Middle frontal gyrus (tissue), 1 donor: ENCODE measurements around the gene KLHL13.
"Not testable (repeated sequence)": the region's sequence is repeated elsewhere in the genome, so short reads cannot be mapped to it uniquely, and the experiment has no call there.

Source experiments
- DNase-seq: peaks from one replicate; pipeline ENCODE4 v3.0.0-alpha.2; 2015; ENCODE audit warnings: low spot score; ENCODE audit errors: extremely low spot score

The KLHL13 gene

DNA sequence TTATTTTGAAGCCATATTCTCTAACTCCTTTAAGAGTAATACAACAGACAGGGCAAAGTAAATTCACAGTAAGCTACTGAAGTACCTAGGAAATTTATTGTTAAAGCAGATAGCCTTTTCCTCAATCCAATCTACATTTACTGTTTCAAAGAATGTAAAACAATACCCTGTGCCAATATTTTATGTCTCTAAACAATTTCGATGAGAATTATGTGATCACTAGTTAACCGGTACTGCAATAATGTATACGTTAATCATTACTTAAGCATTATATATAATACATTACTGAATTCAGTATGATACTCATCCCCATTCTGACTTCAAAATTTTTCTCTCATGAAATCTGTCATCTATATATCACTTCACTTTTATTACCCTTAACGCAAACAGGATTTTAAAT lies 28.5 kb downstream of the KLHL13 start:
- no peak for DNase-seq

DNA sequence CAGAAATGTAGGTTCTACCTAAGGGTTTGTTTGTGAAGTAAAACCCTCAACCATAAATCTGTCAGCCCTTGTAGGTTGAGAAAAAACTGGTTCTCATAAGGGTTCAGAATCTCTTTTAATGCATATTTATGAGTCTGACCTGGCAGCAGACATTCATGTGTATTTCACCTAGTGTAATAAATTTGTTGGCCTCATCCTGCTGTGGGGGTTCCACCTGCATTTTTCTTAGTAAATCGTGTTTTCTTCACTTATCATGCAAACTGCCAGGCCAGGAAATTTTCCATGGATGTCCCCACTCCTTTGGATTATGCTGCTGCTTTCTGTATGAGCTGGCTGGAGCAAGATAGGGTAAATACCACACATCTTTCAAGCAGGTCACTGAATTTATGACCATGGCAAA lies 42.4 kb downstream of the KLHL13 start:
- DNase-seq: no peak

DNA sequence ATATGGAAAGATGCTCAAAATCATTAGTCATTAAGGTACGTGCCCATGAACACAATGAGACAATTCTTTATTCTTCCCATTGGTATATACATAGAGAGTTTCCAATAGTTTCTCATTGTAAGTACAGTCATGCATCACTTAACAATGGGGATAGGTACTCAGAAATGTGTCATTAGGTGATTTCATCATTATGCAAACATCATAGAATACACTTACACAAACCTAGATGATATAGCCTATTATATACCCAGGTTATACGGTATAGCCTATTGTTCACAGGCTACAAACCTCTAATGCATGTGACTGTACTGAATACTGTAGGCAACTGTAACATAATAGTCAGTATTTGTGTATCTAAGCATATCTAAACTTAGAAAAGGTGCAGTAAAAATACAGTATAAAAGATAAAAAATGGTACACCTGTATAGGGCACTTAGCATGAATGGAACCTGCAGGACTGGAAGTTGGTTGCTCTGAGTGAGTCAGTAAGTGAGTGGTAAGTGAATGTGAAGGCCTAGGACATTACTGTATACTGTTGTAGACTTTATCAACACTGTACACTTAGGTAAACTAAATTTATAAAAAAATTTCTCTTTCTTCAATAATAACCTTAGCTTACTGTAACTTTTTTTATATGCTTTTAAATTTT lies 49.6 kb downstream of the KLHL13 start:
- no peak for DNase-seq

GRCh38 chrX:118062817-118063615 lies 53.6 kb downstream of the KLHL13 start:
- no peak for DNase-seq

GRCh38 chrX:118062048-118062789 lies 54.4 kb downstream of the KLHL13 start:
- no peak for DNase-seq

- DNase-seq: no peak
Measured at GRCh38 chrX:118058924-118059323, 57.7 kb downstream of the KLHL13 start.

- DNase-seq: no peak
Measured at GRCh38 chrX:118056870-118057269, 59.7 kb downstream of the KLHL13 start.

DNA sequence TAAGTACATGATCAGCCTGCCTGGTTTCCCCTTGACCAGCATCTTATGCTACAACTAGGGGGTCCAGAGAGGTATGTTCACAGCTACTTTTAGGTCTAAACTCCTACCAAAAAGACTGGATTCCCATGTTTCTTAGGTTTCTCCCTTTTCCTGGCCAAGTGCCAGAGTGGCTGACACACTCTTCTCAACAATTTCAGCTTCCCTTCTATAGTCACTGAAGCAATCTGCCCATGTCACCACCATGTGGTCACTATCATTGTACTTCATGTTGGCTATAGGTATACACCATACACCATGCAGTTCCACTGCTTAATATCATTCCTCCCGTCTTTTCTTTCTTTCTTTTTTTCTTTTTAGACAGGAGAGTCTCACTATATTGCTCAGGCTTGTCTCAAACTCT lies 66.9 kb downstream of the KLHL13 start:
- DNase-seq: no peak

- DNase-seq: no peak
Measured at GRCh38 chrX:118047446-118048186, 69.0 kb downstream of the KLHL13 start.

DNA sequence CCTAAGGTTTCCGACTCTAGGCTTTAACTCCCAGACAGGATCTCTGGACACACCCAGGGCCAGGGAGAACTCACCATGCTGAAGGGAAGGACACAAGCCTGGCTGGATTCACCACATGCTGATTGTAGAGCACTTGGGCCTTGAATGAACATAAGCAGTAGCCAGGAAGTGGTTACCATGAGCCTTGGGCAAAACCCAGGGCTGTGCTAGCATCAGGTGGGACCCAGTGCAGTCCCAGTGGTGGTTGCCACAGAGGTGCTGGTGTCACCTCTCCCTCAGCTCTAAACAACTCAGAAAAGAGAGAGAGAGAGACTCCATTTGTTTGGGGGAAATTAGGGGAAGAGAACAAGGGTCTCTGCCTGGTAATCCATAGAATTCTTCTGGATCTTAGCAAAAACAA lies 77.0 kb downstream of the KLHL13 start:
- no peak for DNase-seq

GRCh38 chrX:118038614-118039365 lies 77.8 kb downstream of the KLHL13 start:
- no peak for DNase-seq

GRCh38 chrX:118026631-118027030 lies 90.0 kb downstream of the KLHL13 start:
- DNase-seq: no peak

DNA sequence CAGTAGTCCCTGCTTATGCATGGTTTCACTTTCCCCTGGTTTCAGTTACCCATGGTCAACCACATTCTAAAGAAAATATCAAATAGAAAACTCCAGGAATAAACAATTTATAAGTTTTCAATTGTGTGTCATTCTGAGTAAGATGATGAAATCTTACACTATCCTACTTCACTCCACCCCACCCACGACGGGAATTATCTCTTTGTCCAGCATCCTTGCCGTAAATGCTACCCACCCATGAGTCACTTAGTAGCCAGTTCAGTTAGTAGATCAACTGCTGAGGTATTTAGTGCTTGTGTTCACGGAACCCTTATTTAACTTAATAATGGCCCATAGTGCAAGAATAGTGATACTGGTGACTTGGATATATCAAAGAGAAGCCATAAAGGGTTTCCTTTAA lies 91.4 kb downstream of the KLHL13 start:
- DNase-seq: no peak

- DNase-seq: no peak
Measured at GRCh38 chrX:118024482-118024881, 92.1 kb downstream of the KLHL13 start.

DNA sequence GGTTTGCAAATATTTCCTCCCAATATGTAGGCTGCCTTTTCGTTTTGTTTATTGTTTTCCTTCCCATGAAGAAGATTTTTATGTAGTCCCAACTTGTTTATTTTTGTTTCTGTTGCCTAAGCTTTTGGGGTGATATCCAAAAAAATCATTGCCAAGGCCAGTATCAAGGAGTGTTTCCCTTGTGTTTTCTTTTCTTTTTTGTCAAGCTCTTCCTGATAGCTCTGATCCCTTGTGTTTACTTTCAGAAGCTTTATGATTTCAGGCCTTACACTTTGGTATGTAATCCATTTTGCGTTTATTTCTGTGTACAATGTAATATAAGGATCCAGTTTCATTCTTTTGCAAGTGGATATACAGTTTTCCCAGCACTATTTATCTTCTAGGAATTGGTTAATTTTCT lies 93.9 kb downstream of the KLHL13 start:
- no peak for DNase-seq

- no peak for DNase-seq
Measured at GRCh38 chrX:118016422-118016821, 100.2 kb downstream of the KLHL13 start.

DNA sequence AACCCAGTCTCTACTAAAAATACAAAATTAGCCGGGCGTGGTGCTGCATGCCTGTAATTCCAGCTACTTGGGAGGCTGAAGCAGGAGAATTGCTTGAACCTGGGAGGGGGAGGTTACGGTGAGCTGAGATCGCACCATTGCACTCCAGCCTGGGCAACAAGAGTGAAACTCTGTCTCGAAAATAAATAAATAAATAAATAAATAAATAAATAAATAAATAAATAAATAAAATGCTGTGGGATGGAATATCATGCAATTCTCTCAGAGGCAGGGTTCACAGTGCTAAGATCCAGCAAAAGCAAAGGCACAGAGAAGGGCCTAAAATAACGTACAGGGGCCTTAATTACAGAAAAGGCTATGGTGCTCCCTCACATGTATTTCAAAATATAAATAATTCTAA lies 114.2 kb downstream of the KLHL13 start:
- not testable (repeated sequence) for DNase-seq

DNA sequence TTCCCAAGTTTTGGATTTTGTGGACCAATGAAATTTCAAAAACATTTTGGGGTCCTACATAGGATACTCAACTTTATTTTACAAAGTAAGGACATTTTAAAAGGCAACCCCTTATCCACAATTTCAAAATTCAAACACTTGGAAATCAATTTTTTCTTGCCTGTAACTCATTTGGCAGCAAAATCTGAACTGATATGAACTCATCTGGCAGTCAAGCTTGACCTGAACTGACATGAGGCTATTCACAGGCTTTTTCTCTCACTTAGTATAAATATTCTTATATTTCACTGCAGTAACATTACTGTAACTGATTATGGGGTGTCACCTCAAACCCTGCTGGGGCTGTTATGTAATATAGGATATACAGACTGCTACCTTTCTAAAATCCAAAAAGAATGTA lies 116.1 kb downstream of the KLHL13 start:
- no peak for DNase-seq

DNA sequence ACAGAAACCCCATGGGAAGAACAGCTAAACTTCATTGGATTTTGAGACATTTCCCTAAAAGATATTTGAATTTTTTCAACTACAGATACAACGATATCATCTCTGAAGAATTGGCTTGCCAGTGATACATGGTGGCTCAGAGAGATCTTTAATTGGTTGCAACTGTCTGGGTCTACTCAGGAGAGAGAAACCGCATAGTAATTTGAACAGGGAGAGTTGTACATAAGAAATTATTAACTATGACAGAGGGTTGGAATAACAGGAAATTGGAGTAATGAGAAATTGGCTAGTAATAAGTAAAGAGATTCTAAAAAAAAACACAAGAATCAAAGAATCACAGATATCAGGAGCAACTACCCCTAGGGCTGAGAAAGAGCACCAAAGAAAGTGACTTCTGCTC lies 118.4 kb downstream of the KLHL13 start:
- DNase-seq: no peak

DNA sequence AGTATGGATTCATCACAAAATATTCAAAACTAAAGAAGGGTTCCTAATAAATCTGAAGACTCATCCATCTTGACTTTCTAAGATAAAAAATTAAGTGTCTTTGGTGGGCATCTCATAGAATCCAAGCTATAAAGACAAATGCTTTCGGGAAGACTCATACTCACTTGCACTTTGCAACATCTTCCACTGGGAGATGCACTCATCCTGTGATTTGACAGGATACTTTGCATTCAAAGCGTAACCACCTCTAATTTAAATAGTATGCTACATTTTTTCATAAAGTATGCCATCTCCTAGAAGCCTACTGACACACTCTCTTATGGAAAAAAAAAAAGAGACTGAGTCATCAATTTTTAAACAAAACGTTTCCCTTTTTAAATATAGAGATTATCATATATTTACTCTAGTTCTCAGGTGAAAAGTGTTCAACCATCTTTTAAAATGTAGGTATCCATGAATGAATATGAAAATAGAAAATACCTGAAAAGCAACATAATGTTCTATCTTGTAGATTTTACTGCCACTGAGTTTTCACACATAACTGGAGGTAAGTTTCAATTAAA lies 119.6 kb downstream of the KLHL13 start:
- DNase-seq: no peak

DNA sequence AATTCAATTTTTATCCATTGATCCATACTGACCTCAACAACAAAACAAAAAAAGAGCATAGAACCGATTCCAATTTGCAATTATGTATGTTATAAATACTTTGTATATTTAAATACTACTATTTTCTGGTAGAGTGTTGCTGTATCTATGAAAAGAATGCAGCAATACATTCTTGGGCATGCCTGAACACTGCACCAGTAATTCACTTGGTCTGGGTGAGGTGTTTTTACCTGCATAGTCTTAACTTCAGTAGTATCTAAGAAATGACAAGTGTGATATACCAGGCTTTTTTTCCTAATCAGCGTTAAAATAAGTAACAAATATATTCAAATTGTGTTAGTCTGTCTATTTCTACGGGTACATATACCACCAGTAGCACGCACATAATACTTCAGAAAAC lies 120.2 kb downstream of the KLHL13 start:
- no peak for DNase-seq
